ENCODE results near the gene COL26A1. TPM values are rescaled to one million over a fixed set of nuclear protein-coding genes. Genes with fewer than 3 reads are reported as not detected.

COL26A1 gene

DNA sequence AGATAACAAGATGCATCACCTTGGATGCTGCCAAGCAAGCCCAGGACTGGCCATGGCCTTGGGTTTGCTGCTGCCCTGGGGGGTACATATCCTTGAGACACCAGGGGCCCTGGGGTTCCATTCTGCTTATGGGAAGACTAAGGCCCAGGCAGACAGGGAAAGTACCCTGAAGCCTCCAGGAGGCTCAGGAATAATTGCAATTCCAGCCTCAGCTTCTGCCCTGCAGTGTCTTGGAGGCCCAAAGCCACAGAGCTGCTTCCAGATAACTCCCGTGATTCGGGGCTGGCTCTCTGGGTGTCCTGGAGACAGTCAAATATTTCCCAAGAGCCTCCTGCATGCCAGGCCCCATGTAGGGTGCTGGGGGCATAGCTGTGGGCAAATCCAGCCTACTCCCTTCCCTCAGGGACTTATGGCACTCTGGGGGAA lies 243.8 kb downstream of the COL26A1 start:
- Histone ChIP-seq H3K27ac (ENCODE audit: low read length, poor library complexity, severe bottlenecking) (no peak overlapping the region), H3K27me3 (ENCODE audit: control insufficient read depth in 1 of 2, insufficient read depth in 1 of 2, low read length in 2 of 2) (peaks cover 16 to 36% of the 10 kb centered on the region in 2 experiments), H2BK15ac (ENCODE audit: low read depth, poor library complexity, severe bottlenecking) (no peak overlapping the region), H3K4ac (ENCODE audit: low read depth in 1 of 2, low read length in 2 of 2) (no peak overlapping the region), H3K14ac (ENCODE audit: low read length in 2 of 2) (no peak overlapping the region), H2BK12ac (ENCODE audit: low read length in 2 of 2) (no peak overlapping the region), H2AK5ac (ENCODE audit: low read length, severe bottlenecking) (no peak overlapping the region), H3K4me2 (ENCODE audit: low read length, poor library complexity, severe bottlenecking) (no peak overlapping the region), H4K91ac (ENCODE audit: low read length) (no peak overlapping the region), H2BK5ac (ENCODE audit: low read depth, low read length, poor library complexity, severe bottlenecking) (no peak overlapping the region), H3K4me1 (ENCODE audit: control insufficient read depth, insufficient read depth, low read depth, low read length) (peaks cover 6% of the 10 kb centered on the region), H3K36me3 (ENCODE audit: control insufficient read depth in 1 of 2, insufficient read depth in 2 of 2, low read depth in 1 of 2, low read length in 2 of 2) (no peaks in the 10 kb centered on the region), H3K9ac (ENCODE audit: low read length) (no peak overlapping the region), H2AFZ (ENCODE audit: low read depth, low read length) (no peak overlapping the region), H4K8ac (ENCODE audit: low read length) (no peak overlapping the region), H3K18ac (ENCODE audit: low read depth in 1 of 2, low read length in 2 of 2) (no peak overlapping the region), H3K4me3 (ENCODE audit: insufficient read depth in 1 of 2, low read depth in 1 of 2, low read length in 2 of 2) (no peak overlapping the region), H3K79me1 (replicated peaks; ENCODE audit: low read length, poor library complexity, severe bottlenecking) (no peaks in the 10 kb centered on the region), H3K23ac (ENCODE audit: low read length in 2 of 2) (no peak overlapping the region), H2BK120ac (ENCODE audit: low read depth, low read length) (no peak overlapping the region), H3K9me3 (ENCODE audit: control insufficient read depth, low read length) (no peaks in the 10 kb centered on the region)
- 78% methylated on average over 2 of the region's 2 CpGs for WGBS
- DNase-seq: no peak

Small RNA genes lying within 50 kb of the gene (small RNA-seq; reads per million reads assigned to genes)
- gene AC004965.1 (ENCODE audit: low read depth): not detected

All from mesenchymal stem cell (in vitro differentiated cells and primary cell).